ENCODE measurements around the gene UCK2.
"Not testable (repeated sequence)": the region's sequence is repeated elsewhere in the genome, so short reads cannot be mapped to it uniquely, and the experiment has no call there.

Gene UCK2

GRCh38 chr1:165827268-165828102 is at the start of gene UCK2:
UCK2 (plus strand) TSS chr1:165827614; CDS start chr1:165827834, 220 bp downstream.
- DNase-seq (ENCODE audit: low spot score): peak; percentile 52

- DNase-seq (ENCODE audit: low spot score): not testable (repeated sequence)
Measured at GRCh38 chr1:165778197-165778596, 49.2 kb upstream of the UCK2 start.

- not testable (repeated sequence) for DNase-seq (ENCODE audit: low spot score)
Measured at GRCh38 chr1:165783519-165783918, 43.9 kb upstream of the UCK2 start.

- no peak for DNase-seq (ENCODE audit: low spot score)
Measured at GRCh38 chr1:165787741-165788140, 39.7 kb upstream of the UCK2 start.

GRCh38 chr1:165793951-165794350 is 33.5 kb upstream of the UCK2 start:
- DNase-seq (ENCODE audit: low spot score): no peak

- DNase-seq (ENCODE audit: low spot score): no peak
Measured at GRCh38 chr1:165795894-165796293, 31.5 kb upstream of the UCK2 start.

GRCh38 chr1:165799387-165799786 is 28.0 kb upstream of the UCK2 start:
- no peak for DNase-seq (ENCODE audit: low spot score)

GRCh38 chr1:165804513-165804912 is 22.9 kb upstream of the UCK2 start:
- not testable (repeated sequence) for DNase-seq (ENCODE audit: low spot score)

- no peak for DNase-seq (ENCODE audit: low spot score)
Measured at GRCh38 chr1:165807613-165808012, 19.8 kb upstream of the UCK2 start.

GRCh38 chr1:165815725-165816124 is 11.7 kb upstream of the UCK2 start:
- no peak for DNase-seq (ENCODE audit: low spot score)

GRCh38 chr1:165816157-165816556 is 11.3 kb upstream of the UCK2 start:
- no peak for DNase-seq (ENCODE audit: low spot score)

- peak; percentile 45 for DNase-seq (ENCODE audit: low spot score)
Measured at GRCh38 chr1:165816826-165817497, 10.5 kb upstream of the UCK2 start.

GRCh38 chr1:165823552-165824268 is 3.7 kb upstream of the UCK2 start:
- DNase-seq (ENCODE audit: low spot score): no peak

- no peak for DNase-seq (ENCODE audit: low spot score)
Measured at GRCh38 chr1:165824269-165824643, 3.2 kb upstream of the UCK2 start.

GRCh38 chr1:165826565-165827267 is 698 bp upstream of the UCK2 start:
- DNase-seq (ENCODE audit: low spot score): no peak

GRCh38 chr1:165828103-165828668 is 772 bp downstream of the UCK2 start:
- peak; percentile 38 for DNase-seq (ENCODE audit: low spot score)

GRCh38 chr1:165828669-165829329 is 1.4 kb downstream of the UCK2 start:
- DNase-seq (ENCODE audit: low spot score): peak; percentile 33

GRCh38 chr1:165829888-165830287 is 2.5 kb downstream of the UCK2 start:
- no peak for DNase-seq (ENCODE audit: low spot score)

GRCh38 chr1:165831146-165831545 is 3.7 kb downstream of the UCK2 start:
- no peak for DNase-seq (ENCODE audit: low spot score)

- DNase-seq (ENCODE audit: low spot score): no peak
Measured at GRCh38 chr1:165832902-165833301, 5.5 kb downstream of the UCK2 start.

GRCh38 chr1:165833358-165833757 is 5.9 kb downstream of the UCK2 start:
- no peak for DNase-seq (ENCODE audit: low spot score)

All from hematopoietic multipotent progenitor cell treated with erythropoietin and hydrocortisone succinate and interleukin-3 and kit ligand, for 15 days (in vitro differentiated cells).